ENCODE data around the gene TH.
"Not testable (repeated sequence)": the region's sequence is repeated elsewhere in the genome, so short reads cannot be mapped to it uniquely, and the experiment has no call there.

Gene TH

GRCh38 chr11:2194877-2195755 is 23.5 kb upstream of the TH start:
- peak; percentile 47 to 52 for DNase-seq

GRCh38 chr11:2193888-2194595 is 22.4 kb upstream of the TH start:
- not testable (repeated sequence) for DNase-seq

- no peak for DNase-seq
Observed at GRCh38 chr11:2193099-2193887, 21.7 kb upstream of the TH start.

DNA sequence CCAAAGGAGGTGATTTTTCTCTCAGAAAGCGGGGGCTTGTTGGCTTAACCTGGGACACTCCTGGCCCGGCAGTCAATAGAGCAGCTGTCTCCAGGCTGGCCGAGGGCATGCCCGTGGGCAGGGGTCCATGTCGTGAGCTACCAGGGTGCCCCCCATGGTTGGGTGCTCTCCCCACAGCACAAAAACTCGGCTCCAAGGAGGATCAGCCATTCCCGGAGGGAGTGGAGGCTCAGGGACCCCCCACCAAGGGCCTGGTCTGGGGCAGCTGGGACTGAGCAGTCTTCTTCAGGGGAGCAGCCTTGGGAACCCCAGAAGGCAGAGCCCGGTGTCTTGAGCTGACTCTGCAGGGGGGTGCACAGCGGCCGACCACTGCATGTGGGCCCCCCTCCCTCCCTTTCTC is 20.8 kb upstream of the TH start:
- no peak for DNase-seq

DNA sequence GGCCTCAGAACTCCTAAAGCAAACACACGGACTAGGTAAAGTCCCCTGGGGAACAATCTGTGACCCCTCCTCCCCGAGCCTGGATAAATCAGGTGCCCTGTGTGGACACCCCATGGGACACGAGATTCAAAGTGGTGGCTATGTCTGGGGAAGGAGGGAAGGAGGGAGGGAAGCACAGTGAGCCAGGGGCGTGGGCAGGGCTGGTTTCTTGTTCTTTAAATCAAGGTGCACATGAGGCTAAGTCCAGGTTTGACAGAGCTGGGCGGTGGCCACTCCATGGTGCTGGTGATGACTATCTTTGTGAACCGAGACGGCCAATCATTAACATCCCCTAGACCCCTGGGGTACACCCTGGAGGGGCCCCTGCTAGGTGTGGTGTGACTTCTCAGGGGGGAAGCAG is 20.3 kb upstream of the TH start:
- DNase-seq: no peak

DNA sequence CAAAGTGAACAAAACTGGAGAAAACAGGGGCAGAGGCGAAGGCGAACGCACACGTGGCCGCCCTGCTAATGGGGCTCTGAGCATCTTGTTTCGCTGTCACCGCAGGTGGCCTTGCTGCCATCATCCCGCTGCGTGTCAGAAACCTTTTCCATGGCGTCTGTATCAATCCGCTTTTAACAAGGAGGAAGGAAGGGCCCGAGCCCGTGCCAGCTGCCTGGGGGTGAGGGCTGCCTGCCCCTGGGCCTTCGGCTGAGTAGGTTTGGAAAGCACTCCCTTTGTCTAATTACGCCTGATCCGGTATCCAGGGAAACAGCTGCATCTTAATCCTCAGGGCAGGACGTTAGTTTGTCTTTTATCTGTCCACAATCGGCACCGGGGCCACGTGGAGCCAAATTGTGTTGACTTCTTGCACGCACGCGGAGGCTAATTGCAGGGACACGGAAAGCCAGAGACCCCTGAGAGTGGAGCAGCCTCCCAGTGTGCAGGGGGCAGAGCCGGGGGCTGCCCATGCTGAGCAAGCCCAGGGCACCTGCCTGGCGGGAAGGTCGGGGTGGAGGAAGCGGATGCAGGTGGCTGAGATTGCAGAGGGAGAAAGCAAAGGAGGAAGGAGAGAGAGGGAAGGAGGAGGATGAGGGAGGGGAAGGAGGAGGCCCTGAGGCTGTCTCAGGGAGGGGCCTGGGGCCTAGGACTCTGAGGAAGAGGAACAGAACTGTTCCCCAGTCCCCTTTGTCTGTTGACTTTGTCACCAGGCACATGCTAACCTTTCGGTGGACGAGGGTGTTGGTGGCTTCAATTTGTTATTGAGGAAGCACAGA is 19.2 kb upstream of the TH start:
- peak in 1 of 2 donors; percentile 49 for DNase-seq

GRCh38 chr11:2189938-2190656 is 18.5 kb upstream of the TH start:
- DNase-seq: no peak

DNA sequence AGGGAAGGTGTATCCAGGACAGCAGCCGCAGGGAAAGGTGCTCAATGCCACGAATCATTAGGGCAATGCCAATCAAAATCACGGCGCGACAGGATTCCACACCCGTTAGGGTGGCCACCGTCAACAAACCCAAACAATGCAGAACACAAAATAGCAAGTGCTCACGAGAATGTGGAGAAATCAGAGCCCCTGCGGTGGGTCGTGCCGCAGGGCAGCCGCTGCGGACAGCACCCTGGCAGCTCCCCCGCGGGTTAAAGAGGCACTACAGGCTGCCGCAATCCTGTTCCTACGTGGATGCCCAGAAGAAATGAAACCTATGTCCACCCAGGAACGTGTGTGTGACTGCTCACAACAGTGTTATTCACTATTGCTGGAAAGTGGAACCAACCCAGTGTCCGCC is 17.1 kb upstream of the TH start:
- DNase-seq: no peak

DNA sequence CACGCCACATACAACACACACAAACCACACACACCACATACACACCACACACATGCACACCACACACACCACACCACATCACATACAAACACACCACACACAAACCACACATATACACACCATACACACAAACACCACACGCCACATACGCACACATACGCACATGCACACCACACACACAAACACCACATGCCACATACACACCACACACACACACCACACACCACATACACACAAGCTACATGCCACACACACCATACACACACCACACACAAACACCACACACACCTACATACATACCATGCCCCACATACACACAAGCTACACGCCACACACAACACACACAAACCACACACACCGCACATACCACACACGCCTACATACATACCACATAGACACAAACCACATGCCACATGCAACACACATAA is 15.7 kb upstream of the TH start:
- no peak for DNase-seq

DNA sequence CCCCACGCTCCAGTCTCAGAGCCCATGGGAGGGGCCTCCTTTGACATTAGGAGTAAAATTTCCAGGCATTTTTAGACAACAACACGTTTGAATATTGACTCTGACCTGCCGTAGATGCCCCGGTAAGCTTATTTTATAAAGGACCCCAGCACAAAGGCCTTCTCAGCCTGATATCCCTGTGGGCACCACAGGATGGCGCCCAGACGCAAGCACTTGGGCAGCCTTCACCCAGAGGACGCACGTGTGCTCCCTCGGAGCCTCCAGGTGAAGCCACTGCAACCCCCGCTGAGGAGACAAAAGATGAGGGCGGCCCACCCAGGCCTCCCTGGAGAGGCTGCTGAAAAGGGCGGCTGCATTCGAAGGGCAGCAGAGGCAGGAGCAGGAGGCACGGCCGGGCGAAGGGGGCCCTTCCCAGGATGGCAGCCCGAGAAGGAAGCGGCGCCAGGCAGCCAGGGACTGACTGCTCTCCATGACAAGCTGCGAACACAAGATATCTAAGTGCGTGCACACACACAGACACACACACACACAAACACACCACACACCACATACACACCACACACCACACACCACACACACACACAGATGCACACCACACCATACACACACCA is 15.2 kb upstream of the TH start:
- DNase-seq: peak; percentile 46 to 59

GRCh38 chr11:2185324-2186085 is 13.9 kb upstream of the TH start:
- DNase-seq: no peak

DNA sequence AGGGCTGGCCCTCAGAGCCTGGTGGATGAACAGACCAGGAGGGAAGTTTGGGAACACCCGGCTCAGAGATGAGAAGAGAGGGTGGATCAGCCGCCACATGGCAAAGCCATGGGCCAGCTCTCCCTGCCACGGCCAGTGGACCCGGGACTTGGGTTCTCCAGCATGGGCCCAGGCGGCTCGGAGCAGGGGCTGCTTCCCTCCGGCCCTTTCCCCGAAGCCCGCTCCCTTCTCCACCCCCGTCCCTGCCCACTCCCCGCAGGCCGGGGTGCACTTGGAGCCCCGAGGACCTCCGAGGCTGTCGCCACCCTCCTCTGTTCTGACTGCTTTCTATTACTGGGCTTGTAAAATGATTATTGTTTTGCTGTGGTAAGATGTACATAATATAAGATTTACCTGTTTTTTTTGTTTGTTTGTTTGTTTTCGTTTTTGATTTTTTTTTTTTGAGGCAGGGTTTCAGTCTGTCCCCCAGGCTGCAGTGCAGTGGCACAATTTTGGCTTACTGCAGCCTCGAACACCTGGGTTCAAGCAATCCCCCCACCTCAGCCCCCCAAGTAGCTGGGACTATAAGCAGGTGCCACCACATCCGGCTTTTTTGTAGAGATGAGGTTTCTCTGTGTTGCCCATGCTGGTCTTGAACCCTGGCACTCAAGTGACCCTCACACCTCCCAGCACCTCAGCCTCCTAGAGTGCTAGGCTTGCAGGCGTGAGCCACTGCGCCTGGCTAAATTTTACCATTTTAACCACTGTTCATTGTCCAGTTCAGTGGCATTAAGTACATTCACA is 11.3 kb upstream of the TH start:
- no peak for DNase-seq

DNA sequence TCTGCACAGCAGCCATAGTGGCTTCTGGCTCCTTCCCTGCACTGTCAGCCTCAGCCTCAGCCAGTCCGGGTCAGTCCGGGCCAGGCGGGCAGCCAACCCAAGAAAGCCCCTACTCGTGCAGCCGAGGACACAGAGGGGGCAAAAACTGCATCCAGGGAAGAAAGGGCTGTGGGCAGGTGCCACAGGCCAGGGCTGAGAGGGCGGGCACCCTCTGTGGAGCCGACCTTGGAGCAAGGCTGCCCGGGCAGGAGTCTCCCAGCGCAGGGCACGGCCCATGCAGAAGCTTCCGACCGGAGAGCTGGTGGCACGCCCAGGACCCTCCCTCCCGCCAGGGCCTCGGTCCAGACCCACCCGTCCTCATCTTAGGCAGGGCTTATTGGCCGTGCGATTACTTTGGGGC is 10.5 kb upstream of the TH start:
- DNase-seq: no peak

GRCh38 chr11:2180789-2181370 is 9.3 kb upstream of the TH start:
- DNase-seq: no peak

DNA sequence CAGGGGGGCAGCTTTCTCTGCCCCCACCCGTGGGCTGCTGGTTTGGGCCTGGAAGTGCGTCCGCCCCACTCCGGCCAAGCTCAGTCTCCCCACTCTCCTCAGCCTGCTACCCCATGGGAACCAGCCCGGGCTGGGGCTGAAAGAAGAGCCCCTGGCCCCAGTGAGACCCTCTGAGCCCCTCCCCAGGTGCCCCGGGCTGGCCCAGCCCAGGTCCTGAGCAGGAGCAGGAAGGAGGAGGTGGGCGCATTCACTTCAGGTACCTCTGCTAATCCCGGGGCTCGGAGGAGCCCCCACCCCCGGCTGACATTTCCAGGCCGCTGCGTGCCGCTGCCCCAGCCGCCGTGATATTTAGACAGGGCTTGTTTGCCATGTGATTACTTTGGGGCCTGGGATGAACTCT is 8.7 kb upstream of the TH start:
- no peak for DNase-seq

- DNase-seq: no peak
Observed at GRCh38 chr11:2179516-2179915, 7.9 kb upstream of the TH start.

- DNase-seq: no peak
Observed at GRCh38 chr11:2178906-2179494, 7.4 kb upstream of the TH start.

GRCh38 chr11:2178055-2178773 is 6.6 kb upstream of the TH start:
- DNase-seq: not testable (repeated sequence)

Data from CD4-positive, alpha-beta T cell treated with Interleukin-1 beta for 1 hour (primary cell).